ENCODE data around the gene MAT2A.

Gene MAT2A

DNA sequence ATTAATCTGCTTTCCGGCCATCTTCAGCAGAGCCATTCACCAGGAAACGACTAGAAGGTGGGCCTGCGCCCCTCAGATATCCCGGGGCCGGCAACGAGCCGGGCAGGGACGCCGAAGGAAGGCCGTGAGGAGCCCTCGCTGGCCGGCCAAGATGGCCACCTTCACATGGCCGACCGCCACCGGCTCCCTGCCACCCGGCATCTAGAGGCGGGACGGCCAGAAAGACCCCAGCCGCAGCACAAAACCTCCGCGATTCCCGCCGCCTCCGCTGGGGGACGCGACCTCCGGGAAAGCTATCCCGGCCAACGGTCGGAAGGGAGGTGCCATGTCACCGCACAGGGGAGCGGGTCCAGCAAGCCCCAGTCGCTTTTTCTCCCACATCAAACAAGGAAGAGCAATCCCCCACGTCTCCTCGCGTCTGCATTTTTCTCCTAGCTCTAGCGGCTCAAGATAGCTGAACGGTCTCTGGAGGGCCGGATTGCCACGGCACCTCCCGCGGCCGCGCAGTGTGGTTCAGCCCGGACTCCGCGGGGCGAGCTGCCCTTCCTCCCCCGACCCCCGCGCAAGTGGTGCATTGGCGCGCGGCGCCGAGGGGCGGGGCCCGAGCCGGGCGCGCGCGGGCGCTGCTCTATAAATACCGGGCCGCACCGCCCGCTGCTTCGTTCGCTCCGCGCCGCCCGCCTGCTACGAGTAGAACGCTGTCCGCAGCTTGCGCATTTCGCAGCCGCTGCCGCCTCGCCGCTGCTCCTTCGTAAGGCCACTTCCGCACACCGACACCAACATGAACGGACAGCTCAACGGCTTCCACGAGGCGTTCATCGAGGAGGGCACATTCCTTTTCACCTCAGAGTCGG lies at the start of gene MAT2A:
MAT2A (plus strand) TSS at position 662 of the 854 bp plus-strand sequence; CDS start at position 782, 120 bp downstream.
- peak; percentile 86 for DNase-seq

GRCh38 chr2:85490861-85491755 lies 47.9 kb upstream of the MAT2A start:
- no peak for DNase-seq

DNA sequence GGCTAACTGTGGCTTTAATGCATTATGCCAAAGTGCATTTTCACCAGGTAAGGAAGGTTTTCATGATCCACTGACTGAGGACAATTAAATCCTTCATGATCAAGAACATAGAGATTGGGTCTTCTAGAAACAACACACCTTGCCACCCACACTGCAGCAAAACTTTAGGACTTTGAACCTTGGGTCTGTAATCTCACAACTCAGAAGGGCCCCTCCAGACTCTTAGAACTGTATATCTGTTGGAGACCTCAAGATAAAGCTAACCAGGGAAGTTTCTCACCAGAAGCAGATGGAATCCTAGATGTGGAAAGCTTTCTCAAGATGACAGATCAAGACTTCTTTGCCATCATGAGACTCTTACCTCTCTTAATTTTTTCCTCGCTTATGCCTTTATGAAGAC lies 42.5 kb upstream of the MAT2A start:
- DNase-seq, result no peak

GRCh38 chr2:85497944-85498630 lies 40.9 kb upstream of the MAT2A start:
- DNase-seq, result no peak

GRCh38 chr2:85501248-85501647 lies 37.7 kb upstream of the MAT2A start:
- DNase-seq, result no peak

DNA sequence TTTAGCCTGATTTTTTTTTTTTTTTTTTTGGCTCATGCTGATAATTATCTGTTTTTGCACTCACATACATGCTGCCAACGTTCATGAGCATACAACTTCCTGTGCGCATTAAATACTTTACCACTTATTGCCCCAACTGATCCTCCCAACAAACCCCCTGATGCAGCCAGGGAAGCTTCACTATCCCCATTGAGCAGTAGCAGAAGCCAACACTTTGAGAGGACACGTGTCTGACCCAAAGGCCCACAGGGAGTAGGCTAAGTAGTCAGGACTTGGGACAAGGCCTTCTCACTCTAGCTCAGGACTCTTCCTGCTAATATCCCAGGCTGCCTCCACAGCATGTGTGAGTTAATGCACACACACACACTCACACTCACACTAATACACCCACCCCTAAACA lies 36.2 kb upstream of the MAT2A start:
- DNase-seq, result no peak

GRCh38 chr2:85503168-85503850 lies 35.7 kb upstream of the MAT2A start:
- DNase-seq, result no peak

DNA sequence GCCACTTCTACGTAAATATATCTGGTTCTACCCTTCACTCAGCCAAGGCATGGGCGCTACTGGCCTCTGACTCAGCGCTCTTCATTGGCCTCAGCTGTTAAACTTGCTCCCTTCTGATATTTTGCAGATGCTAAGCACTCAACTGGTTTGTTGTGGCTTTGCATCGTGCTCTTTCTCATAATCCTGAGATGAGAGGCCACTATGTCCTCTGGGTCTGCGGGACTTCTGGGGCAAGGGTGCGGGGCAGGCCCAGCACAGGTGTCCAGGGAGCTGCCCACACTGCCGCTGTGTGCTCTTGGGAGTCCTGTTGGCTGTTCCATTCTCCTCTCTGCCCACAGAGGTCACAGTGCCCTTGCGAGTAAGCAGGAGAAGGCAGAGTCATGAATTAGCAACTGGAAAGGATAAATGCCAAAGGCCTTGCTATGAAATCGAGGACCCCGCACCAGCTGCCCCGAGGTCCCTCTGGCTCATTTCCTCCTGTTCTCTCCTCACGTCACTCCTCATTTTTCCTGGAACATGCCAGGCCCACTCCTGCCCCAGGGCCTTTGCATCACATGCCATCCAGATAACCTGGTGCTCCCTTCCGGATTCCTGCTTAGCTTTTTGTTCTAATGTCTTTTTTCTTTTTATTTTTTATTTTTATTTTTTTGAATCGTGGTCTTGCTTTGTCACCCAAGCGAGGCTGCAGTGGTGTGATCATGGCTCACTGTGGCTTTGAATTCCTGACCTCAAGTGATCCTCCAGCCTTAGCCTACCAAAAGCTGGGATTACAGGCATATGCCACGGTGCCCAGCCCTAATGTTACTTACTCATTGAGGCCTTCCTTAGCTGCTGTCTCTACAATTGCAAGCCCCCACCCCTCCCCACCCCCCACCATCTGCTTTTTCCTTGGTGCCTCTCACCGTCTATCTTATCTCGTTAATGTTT lies 34.9 kb upstream of the MAT2A start:
- no peak for DNase-seq

DNA sequence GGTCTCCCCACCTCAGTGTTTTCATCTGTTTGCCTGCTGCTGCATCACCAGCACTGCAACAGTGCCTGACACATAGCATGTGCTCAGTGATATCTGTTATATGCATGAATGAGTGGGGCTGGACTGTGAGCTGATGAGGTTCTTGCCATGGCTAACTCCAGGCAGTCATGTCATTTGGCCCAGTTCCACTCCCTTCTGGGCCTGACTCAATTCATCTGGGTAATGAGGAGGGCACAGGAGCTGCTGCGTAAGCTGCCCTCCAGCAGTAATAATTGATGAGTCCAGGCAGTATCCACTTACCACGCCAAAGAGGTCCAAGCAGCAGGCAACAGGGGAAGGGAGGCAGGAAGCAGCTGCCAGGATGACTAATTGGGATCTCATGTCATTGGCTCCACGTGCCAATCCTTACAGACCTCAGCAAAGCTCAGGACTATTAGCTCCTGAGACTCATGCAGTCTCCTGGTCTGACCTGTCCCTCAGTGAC lies 34.1 kb upstream of the MAT2A start:
- no peak for DNase-seq

DNA sequence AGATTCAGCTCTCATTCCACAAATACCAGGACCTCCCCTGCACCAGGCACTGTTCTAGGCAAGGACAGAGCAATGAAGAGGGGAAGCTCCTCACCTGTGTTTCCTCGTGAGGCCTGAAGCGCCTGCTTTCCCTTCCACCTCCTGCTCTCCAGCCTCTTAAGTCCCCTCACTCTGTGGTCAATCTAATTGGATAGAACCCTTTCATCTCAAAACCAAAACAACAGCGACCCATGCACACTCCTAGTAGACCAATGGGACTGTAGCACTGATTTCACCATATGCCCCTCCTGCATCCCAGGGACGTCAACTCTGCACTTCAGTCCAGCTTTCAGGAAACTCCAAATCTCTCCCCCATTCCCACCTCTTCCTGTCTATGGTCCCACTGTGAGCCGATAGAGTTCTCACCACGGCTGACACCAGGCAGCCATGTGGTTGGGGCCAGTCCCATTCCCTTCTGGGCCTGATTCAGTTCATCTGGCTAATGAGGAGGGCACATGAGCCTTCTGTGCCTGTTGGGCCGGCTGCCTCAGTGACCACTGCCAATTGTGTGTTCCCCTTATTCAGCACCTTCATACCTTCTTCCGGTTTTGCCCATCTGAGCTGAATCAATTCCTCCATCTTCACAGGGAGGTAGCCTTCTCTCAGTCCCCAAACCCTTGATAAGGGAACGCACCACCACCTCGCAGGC lies 33.3 kb upstream of the MAT2A start:
- DNase-seq, result no peak

DNA sequence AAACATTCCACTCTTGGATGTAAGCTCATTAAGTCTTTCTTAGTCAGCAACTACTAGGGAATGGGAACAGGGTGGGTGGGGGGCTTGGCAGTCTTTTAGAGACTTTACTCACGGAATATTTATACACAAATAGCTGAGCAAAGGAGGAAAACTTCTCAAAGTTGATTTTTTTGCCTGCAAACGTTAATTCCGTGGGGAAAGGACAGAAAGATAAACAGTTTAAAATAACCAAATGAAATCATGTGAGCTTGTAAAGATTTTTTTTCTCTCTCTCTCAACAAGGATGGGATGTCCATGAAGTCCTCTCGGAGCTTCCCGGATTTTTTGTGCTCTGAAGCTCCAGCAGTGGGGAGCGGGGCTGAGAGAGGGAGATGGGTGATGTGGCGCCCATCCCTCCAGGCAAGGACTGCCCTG lies 32.2 kb upstream of the MAT2A start:
- DNase-seq, result no peak

DNA sequence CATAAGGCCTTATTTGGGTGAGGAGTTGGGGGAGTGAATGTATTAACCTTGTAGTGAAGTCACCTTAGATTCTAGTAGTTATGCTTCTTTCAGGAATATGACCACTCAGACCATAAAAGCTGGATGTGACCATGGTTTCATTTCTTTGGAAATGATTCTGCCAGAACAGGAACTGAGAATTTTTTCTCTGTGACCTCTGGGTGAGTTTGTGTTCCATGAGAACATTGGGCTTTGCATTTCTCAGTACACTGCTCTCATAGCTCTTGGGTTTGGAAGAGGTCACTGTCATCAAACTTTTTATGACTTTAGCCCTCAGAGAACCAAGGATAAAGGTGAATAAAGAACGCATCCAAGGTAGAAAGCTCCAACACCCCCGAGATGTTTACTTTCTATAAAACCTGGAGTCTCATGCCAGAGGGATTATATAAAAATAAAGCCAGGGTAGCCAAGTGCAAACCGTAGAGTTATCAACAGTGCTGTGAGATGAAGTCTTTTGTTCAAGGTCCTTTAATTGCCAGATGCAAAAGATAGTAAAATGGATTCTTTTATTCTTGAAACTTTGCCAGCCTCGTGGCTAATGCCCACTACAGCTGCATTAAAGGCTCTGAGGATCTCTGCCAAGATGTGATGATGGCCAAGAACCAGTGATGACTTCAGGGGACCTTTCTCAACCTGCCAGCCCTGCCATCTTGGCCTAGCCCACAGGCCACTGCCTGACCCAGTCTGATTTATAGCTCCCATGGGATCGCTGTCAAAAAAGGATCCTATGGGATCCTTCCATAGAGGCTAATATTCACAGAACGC lies 27.8 kb upstream of the MAT2A start:
- peak; percentile 40 for DNase-seq

GRCh38 chr2:85514323-85514722 lies 24.6 kb upstream of the MAT2A start:
- no peak for DNase-seq

DNA sequence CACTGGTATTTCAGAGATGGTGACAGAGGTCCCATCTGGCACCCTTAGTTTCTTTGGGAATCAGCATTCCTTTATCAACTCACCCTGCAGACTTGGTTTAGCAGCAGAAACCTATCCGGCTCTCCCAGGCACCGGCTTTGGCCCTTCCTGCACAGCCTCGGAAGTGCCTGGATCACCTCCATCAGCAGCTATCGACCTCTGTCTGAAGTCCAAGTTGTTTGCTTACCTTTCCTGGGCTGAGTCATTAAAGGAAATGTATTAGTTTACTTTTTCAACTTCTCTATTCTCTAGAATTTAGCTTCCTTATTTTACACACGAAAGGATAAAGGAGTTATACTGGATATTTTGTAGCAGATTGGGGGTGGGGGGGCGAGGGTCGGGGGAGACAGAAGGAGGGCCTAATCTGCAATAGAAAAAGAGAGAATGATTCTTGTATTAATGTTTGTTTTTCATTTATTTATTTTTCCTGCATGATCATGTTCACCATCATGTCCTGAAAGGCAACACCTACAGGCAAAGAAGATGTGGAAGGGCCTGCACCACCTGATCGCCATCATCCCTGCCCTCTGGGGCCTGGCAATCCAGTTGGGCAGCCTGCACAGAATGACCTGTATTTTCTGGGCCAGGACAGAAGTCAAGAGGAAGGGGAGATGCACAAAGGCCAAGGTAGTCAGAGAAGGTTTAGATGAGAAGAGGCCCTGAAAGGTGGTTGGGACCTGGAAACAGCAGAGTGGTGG lies 22.1 kb upstream of the MAT2A start:
- DNase-seq, result no peak

GRCh38 chr2:85522090-85522647 lies 16.8 kb upstream of the MAT2A start:
- DNase-seq, result no peak

GRCh38 chr2:85523062-85523902 lies 15.7 kb upstream of the MAT2A start:
- no peak for DNase-seq

DNA sequence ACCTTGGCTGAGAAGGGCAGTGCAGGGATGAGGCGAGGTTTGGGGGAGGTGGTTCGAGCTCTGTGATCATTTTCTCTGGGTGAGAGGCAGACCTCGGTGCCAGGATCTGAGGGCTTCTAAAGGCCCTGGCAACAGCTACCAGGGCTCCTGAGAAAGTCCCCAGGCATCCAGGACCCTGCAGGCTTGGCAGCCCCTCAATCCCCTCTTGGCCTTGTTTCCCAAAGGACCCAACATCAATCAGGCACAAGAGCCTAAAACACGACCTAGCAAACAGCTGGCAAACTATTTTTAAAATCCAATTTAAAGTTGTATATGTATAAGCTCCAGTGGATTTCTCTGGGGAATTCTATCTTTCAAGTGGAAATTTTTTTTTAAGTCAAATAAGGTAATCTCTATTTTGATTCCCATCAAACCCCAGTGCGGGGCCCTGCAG lies 15.0 kb upstream of the MAT2A start:
- no peak for DNase-seq
